Lower leg skin (tissue), 4 donors: ENCODE data around the gene SWT1. TPM values are rescaled to one million over a fixed set of nuclear protein-coding genes. Genes with fewer than 3 reads are reported as not detected.

Experiments used
- DNase-seq, 2 donors: peaks; one replicate each; pipeline ENCODE4 v3.0.0-alpha.2; 2019; ENCODE audit warnings: low spot score in 2 of 2
- H3K4me3 ChIP-seq: fragments of 200-600 bp; sonication (generic); 2 replicates; pipeline ENCODE4 v1.5.1; 2017; ENCODE audit warnings: mild to moderate bottlenecking, low read depth; ENCODE audit not compliant: poor library complexity, severe bottlenecking
- POLR2A ChIP-seq, 2 donors: fragments of 450-650 bp; IDR thresholded peaks; one replicate each; pipeline ENCODE4 v1.6.1; 2016 to 2017; ENCODE audit warnings: antibody characterized with exemption in 2 of 2, mild to moderate bottlenecking in 1 of 2, moderate library complexity in 1 of 2
- WGBS, 2 donors: methylation state at CpG; one replicate each; pipeline ENCODE4 v1.1.5; 2018; 5-methylcytosine and 5-hydroxymethylcytosine counted together
- intact Hi-C: fragments of 100-400 bp; cut with DNase I; formaldehyde crosslinking; loops from one replicate; pipeline ENCODE4 v1.15.0; 2023; ENCODE audit warnings: low total_unique reads
- total RNA-seq, 4 donors: library from RNA; depleted of rRNA; stranded (reverse); fragments of >200 nt; gene quantifications; one replicate each; pipeline ENCODE4 v1.1.0, GENCODE V29; 2016
- TF ChIP-seq, protein P1 (sequence below), 3 donors: fragments of 450-650 bp; IDR thresholded peaks; one replicate each; pipeline ENCODE4 v1.5.1; 2016; ENCODE audit warnings: antibody characterized with exemption in 3 of 3, mild to moderate bottlenecking in 3 of 3, moderate library complexity in 2 of 3

Gene SWT1
- total RNA-seq, 4 donors from 2014 or later: 3.9 to 6.3 (median 4.5) TPM

DNA sequence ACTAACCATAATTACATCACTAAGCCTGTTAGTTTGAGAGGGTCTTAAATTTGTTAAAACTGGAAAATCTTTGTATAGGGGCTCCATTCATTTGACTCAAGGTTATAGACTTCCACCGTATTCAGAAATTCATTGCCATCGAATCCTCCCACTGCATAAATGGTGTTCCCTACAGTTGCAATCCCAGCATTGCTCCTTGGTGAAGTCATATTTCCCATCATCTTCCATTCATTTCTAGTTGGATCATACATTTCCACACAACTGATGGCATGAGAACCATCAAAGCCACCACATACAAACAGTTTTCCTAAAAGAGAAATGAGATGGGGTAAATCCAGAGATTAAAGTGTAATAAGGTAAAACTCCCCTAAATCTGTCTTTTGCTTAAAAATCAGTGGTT, 141.0 kb downstream of the SWT1 start:
- WGBS, 2 donors: 84 to 89% methylated on average over 2 of the region's 2 CpGs
- DNase-seq: no peak

DNA sequence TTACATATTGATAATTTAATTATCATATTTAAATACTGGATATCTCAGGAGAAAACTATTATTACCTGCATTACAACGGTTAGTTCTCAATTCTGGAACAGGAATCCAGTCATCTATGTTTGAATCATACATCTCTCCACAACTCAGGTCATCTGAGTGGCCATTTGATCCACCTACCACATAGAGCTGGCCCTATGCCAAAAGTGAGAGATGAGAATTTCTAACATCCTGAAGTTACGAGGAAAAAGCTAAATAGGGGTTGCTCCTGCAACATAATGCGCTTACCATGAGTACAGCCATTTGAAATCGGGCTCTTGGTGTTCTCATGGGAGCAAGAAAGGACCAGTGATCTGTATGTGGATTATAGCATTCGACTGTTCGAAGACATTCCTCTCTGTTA, 143.2 kb downstream of the SWT1 start:
- no peak for TF ChIP-seq POLR2A (IDR thresholded peaks at IDR 0.05)
- TF ChIP-seq, protein P1, sequence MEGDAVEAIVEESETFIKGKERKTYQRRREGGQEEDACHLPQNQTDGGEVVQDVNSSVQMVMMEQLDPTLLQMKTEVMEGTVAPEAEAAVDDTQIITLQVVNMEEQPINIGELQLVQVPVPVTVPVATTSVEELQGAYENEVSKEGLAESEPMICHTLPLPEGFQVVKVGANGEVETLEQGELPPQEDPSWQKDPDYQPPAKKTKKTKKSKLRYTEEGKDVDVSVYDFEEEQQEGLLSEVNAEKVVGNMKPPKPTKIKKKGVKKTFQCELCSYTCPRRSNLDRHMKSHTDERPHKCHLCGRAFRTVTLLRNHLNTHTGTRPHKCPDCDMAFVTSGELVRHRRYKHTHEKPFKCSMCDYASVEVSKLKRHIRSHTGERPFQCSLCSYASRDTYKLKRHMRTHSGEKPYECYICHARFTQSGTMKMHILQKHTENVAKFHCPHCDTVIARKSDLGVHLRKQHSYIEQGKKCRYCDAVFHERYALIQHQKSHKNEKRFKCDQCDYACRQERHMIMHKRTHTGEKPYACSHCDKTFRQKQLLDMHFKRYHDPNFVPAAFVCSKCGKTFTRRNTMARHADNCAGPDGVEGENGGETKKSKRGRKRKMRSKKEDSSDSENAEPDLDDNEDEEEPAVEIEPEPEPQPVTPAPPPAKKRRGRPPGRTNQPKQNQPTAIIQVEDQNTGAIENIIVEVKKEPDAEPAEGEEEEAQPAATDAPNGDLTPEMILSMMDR (IDR thresholded peaks at IDR 0.05): no peak
- 92 to 96% methylated on average over 6 of the region's 6 CpGs for WGBS, 2 donors
- no peak overlapping the region for H3K4me3 ChIP-seq
- DNase-seq: no peak
- intact Hi-C loops: no loop called here

More for the DNA sequence above, 141.0 kb downstream of the SWT1 start:
- H3K4me3 ChIP-seq: no peak overlapping the region
- intact Hi-C loops: no loop called here
- TF ChIP-seq, protein P1 (IDR thresholded peaks at IDR 0.05): no peak
- TF ChIP-seq POLR2A (IDR thresholded peaks at IDR 0.05): no peak

DNA sequence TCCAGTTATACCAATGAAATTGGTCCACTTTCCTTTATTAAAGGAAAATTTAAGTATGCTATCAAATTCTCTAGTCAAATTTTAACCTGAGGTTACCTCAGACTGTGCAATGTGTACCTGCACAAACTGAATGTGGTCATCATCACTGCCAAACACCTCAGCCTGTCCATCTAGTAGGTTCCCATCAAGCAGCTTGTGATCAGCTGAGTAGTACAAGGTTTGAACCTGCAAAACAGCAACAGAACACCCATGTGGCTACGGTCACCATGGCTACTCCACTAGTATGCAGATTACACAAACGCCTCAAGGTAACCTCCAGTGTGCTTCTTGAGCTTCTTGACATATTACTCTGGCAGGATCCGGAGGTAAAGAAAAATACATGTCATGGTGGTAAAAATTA, 148.5 kb downstream of the SWT1 start:
- TF ChIP-seq, protein P1 (IDR thresholded peaks at IDR 0.05): no peak
- TF ChIP-seq POLR2A (IDR thresholded peaks at IDR 0.05): no peak
- 93 to 94% methylated on average over 3 of the region's 3 CpGs for WGBS, 2 donors
- intact Hi-C loops: no loop called here
- no peak for DNase-seq
- no peak overlapping the region for H3K4me3 ChIP-seq

DNA sequence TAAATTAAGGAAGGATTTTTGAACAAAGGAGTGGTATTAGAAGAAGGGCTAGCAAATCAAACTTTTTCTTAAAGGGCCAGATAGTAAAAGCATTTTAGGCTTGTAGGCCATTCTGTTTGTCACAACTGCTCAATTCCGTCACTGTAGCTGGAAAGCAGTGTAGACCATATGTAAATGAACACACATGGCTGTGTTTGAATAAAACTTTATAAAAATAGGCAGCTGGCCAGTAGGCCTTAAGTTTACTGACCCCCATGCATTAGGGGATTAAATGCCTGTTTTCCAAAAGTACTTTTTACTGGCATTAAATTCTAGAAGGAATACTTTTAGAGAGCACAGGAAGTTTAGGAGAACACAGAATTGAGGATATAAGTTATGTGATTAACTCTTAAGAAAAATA, 151.2 kb downstream of the SWT1 start:
- 96 to 98% methylated on average over 1 of the region's 1 CpG for WGBS, 2 donors
- TF ChIP-seq, protein P1 (IDR thresholded peaks at IDR 0.05): no peak
- TF ChIP-seq POLR2A (IDR thresholded peaks at IDR 0.05): no peak
- DNase-seq: no peak
- intact Hi-C loops: no loop called here
- H3K4me3 ChIP-seq: no peak overlapping the region

DNA sequence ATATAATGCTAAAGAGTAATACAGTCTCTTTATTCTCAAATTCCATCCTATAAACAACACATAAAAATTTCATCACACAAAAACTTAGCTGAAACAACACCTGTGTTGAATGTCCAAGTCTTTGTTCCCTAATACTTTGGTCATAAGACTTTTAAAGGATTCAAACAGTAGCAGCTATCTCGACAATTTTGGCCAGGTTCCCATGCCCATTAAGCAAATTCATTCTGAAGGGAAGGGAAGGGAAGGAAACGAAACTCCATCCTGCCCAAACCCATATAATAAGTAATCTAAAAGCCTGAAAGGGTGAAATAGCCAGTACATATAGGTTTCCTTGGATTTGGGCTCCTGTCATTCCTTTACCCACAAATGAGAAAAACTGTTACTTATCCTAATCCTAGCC, 152.6 kb downstream of the SWT1 start:
- WGBS, 2 donors: 9 to 10% methylated on average over 2 of the region's 2 CpGs
- intact Hi-C loops: no loop called here
- no peak overlapping the region for H3K4me3 ChIP-seq
- no peak for TF ChIP-seq POLR2A (IDR thresholded peaks at IDR 0.05)
- TF ChIP-seq, protein P1 (IDR thresholded peaks at IDR 0.05): no peak
- no peak for DNase-seq

DNA sequence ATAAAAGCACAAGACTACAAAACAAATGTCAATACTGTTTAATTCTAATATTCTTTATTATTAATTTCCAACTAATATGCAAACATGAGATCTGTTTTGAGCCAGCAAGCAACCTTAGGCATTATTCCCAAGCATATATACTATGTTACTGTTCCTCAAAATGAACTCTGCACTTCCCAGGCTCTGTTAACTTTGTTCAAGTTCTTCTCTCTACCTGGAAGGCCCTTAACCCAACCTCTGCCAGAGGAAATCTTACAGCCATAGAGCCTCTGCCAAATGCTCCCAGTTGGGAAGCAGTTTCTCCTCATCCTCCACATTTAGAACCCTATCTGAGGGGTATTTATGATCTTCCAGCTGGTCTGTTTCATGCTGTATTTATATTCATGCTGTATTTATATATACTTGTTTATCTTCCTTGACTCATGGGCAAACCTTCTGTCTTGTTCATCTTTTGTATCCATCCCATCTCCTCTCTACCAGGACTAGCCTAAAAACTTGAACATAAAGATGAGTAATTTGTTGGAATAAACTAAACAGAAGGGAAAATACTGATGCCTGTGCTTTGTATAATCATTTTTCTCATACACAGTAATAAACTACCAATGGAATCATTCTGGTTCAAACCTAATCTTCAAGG, 154.7 kb downstream of the SWT1 start:
- DNase-seq: no peak
- intact Hi-C loops: loop anchor here (5.0 kb wide), 1 partner anchor 571 kb away; no protein-coding TSS in a partner anchor
- no peak for TF ChIP-seq POLR2A (IDR thresholded peaks at IDR 0.05)
- TF ChIP-seq, protein P1 (IDR thresholded peaks at IDR 0.05): no peak
- no peak overlapping the region for H3K4me3 ChIP-seq
